BE2C (cell line): ENCODE data around the gene ABHD17C.

ENCODE experiments used
- DNase-seq: peaks from one replicate; pipeline ENCODE4 v3.0.0-alpha.2; 2020
- H3K27me3 ChIP-seq: fragments of 250-450 bp; sonication (Bioruptor Pico); 2 replicates; pipeline ENCODE4 v1.5.1; 2020; ENCODE audit warnings: mild to moderate bottlenecking
- H3K36me3 ChIP-seq: fragments of 250-450 bp; sonication (Bioruptor Pico); 2 replicates; pipeline ENCODE4 v1.5.1; 2020; ENCODE audit warnings: mild to moderate bottlenecking
- H3K4me1 ChIP-seq: fragments of 250-450 bp; sonication (Bioruptor Pico); 2 replicates; pipeline ENCODE4 v1.5.1; 2020
- H3K4me3 ChIP-seq: 2 replicates; pipeline ENCODE4 v1.5.1; 2011; ENCODE audit warnings: low read depth, low read length
- H3K9me3 ChIP-seq: fragments of 250-450 bp; sonication (Bioruptor Pico); 2 replicates; pipeline ENCODE4 v1.5.1; 2020
- TF ChIP-seq, protein P1 (sequence below): IDR thresholded peaks from 2 replicates; pipeline ENCODE4 v1.5.1; 2012; ENCODE audit warnings: mild to moderate bottlenecking, low read depth, low read length

ABHD17C gene

DNA sequence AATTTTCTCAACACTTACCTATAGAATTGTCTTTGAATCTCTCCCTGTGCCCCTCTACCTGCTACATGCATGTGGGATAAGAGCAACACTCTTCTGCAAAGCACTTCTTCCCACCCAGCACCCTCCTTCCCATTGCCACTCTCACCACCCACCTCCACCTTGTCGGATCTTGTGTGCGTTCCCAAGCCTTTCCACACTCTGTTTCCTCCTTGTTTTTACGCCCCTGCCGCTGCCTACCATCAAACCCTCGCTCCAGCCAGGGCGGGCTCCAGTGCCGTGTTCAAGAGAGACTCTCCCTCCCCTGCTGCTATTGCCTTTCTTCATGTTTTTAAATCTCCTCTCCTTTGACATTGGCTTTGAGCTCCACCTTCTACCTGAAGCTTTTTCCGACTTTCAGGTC is 40.2 kb downstream of the ABHD17C start:
- DNase-seq, result no peak
- Histone ChIP-seq H3K27me3 (no peaks in the 10 kb centered on the region), H3K4me3 (no peak overlapping the region), H3K9me3 (no peaks in the 10 kb centered on the region), H3K36me3 (no peaks in the 10 kb centered on the region), H3K4me1 (no peaks in the 10 kb centered on the region)
- TF ChIP-seq, protein P1, sequence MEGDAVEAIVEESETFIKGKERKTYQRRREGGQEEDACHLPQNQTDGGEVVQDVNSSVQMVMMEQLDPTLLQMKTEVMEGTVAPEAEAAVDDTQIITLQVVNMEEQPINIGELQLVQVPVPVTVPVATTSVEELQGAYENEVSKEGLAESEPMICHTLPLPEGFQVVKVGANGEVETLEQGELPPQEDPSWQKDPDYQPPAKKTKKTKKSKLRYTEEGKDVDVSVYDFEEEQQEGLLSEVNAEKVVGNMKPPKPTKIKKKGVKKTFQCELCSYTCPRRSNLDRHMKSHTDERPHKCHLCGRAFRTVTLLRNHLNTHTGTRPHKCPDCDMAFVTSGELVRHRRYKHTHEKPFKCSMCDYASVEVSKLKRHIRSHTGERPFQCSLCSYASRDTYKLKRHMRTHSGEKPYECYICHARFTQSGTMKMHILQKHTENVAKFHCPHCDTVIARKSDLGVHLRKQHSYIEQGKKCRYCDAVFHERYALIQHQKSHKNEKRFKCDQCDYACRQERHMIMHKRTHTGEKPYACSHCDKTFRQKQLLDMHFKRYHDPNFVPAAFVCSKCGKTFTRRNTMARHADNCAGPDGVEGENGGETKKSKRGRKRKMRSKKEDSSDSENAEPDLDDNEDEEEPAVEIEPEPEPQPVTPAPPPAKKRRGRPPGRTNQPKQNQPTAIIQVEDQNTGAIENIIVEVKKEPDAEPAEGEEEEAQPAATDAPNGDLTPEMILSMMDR, result no peak

DNA sequence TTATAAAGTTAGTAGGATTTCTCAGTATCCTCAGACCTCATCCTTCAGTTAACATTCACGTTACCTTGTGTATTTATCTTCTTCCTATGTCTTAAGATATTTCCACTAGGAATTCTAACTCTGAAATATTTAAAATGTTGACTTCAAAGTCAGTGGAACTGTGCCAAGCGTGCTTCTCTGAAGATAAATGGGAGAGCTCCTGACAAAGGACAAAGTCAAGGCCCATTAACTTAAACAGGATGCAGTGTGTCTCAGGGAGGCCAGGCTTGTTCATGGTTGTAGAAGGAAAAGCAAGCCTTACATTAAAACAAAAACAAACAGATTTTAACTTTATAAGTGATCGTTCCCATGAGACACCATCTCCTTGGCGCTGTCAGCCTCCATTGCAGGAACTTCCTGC is 41.5 kb downstream of the ABHD17C start:
- H3K27me3 ChIP-seq, result no peaks in the 10 kb centered on the region
- no peak overlapping the region for H3K4me3 ChIP-seq
- H3K9me3 ChIP-seq, result no peaks in the 10 kb centered on the region
- H3K4me1 ChIP-seq, result no peaks in the 10 kb centered on the region
- no peak for DNase-seq
- TF ChIP-seq, protein P1, result no peak
- H3K36me3 ChIP-seq, result no peaks in the 10 kb centered on the region

DNA sequence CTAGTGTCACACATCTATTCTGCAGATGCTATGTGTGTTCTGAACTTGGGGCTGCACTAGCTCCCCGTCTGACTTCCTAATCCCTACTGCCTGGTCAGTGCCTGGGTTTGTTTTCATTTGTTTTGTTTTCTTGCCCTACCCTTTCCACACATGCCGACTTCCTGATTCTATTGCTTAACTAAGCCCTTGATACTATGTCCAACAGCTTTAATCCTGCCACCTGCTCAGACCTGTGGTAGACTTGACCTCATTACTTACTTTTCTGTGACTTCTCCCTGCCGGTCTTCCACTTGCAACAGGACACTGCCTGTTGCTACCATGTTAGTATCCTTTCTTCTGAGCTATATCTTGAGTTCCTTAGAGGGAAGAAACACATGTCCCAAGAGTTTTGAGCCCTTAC is 44.8 kb downstream of the ABHD17C start:
- DNase-seq, result no peak
- H3K9me3 ChIP-seq, result no peaks in the 10 kb centered on the region
- H3K27me3 ChIP-seq, result no peaks in the 10 kb centered on the region
- TF ChIP-seq, protein P1, result no peak
- no peaks in the 10 kb centered on the region for H3K4me1 ChIP-seq
- no peak overlapping the region for H3K4me3 ChIP-seq
- H3K36me3 ChIP-seq, result no peaks in the 10 kb centered on the region

DNA sequence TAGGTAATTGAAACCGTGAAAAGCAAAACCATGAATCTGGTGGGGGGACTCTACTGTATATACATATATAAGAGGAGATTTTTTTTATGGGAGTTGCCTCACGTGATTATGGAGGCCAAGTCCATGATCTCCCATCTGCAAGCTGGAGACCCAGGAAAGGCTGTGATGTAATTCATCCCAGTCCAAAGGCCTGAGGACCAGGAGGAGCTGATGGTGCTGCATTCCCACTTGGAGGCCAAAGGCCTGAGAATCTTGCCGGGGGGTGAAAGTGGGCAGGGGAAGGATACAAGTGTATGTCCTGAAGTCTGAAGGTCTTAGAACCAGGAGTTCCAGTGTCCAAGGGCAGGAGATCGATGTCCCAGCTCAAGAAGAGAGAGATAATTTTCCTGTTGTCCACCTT is 47.0 kb downstream of the ABHD17C start:
- H3K4me1 ChIP-seq, result no peaks in the 10 kb centered on the region
- no peaks in the 10 kb centered on the region for H3K36me3 ChIP-seq
- H3K4me3 ChIP-seq, result no peak overlapping the region
- TF ChIP-seq, protein P1, result no peak
- no peaks in the 10 kb centered on the region for H3K27me3 ChIP-seq
- DNase-seq, result no peak
- no peaks in the 10 kb centered on the region for H3K9me3 ChIP-seq

DNA sequence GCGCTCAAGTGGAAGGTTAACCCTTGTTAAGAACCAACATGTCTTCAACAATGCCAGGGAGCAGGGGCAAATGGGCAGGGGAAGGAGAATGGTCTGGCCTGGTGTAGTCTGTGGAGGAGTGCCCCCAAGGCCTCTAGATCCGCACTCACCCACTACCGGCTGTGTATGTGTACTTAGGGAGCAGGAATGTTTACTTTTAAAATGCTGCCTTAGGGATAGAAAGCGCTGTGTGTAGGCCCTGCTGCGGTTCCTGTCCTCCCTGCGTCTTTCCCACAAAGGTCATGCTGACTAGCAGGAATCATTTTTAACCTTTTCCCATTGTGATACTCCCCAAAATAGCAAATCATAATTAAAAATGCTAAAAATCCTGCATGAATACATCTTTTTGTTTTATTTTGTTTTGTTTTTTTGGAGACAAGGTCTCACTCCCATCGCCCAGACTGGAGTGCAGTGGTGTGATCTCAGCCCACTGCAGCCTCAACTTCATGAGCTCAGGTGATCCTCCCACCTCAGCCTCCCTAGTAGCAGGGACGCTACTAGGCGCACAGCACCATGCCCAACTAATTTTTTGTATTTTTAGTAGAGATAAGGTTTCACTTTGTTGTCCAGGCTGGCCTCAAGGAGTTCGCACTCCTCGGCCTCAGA is 48.2 kb downstream of the ABHD17C start:
- Histone ChIP-seq H3K27me3 (no peaks in the 10 kb centered on the region), H3K4me3 (no peak overlapping the region), H3K36me3 (no peaks in the 10 kb centered on the region), H3K4me1 (no peaks in the 10 kb centered on the region), H3K9me3 (no peaks in the 10 kb centered on the region)
- TF ChIP-seq, protein P1, result no peak
- no peak for DNase-seq

DNA sequence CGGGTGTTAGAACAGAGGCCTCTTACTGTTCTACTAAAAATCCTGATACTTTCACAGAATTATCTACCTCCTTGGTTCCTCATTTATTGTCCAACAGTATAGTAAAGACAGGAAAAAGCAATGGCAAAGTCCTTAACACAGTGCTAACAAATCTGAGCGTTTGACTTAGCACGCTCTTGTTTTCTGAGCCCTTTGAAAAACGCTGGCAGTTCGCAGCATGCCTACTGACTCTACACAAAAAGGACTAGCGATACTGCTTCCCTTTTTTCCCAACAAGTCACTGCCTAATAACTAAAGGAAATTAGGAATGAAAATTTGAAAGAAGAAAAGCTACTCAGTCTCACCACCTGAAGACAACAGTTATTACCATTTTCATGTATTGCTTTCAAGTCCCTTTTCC is 49.3 kb downstream of the ABHD17C start:
- DNase-seq, result no peak
- Histone ChIP-seq H3K27me3 (no peaks in the 10 kb centered on the region), H3K9me3 (no peaks in the 10 kb centered on the region), H3K4me3 (no peak overlapping the region), H3K4me1 (no peaks in the 10 kb centered on the region), H3K36me3 (no peaks in the 10 kb centered on the region)
- TF ChIP-seq, protein P1, result no peak
